H9 (cell line): ENCODE results near the gene TRIP10. TPM values are rescaled to one million over a fixed set of nuclear protein-coding genes. Genes with fewer than 3 reads are reported as not detected.

Source experiments
- DNase-seq: peaks from one replicate; pipeline ENCODE4 v3.0.0-alpha.2; 2017
- H2AFZ ChIP-seq: one replicate; pipeline ENCODE4 v1.6.1; 2013; ENCODE audit warnings: mild to moderate bottlenecking, low read length, control low read depth, moderate library complexity
- H2AK5ac ChIP-seq: 2 replicates; pipeline ENCODE4 v1.6.1; 2013; ENCODE audit warnings: low read length, control low read depth, mixed read lengths; ENCODE audit not compliant: insufficient read length
- H2BK120ac ChIP-seq: one replicate; pipeline ENCODE4 v1.6.1; 2013; ENCODE audit warnings: low read depth, mild to moderate bottlenecking, low read length, control low read depth, inconsistent platforms; ENCODE audit not compliant: poor library complexity, severe bottlenecking
- H2BK12ac ChIP-seq: 2 replicates; pipeline ENCODE4 v1.6.1; 2013; ENCODE audit warnings: low read length, control low read depth, mixed read lengths, low read depth; ENCODE audit not compliant: insufficient read length
- H2BK15ac ChIP-seq: 2 replicates; pipeline ENCODE4 v1.6.1; 2013; ENCODE audit warnings: low read depth, low read length, control low read depth
- H2BK20ac ChIP-seq: one replicate; pipeline ENCODE4 v1.6.1; 2013; ENCODE audit warnings: low read depth, mild to moderate bottlenecking, low read length, control low read depth, inconsistent platforms; ENCODE audit not compliant: poor library complexity, severe bottlenecking
- H2BK5ac ChIP-seq: 2 replicates; pipeline ENCODE4 v1.6.1; 2013; ENCODE audit warnings: low read length, control low read depth, mixed read lengths; ENCODE audit not compliant: insufficient read length
- H3K14ac ChIP-seq: 2 replicates; pipeline ENCODE4 v1.6.1; 2013; ENCODE audit warnings: low read length, control low read depth; ENCODE audit not compliant: insufficient read depth
- H3K18ac ChIP-seq: 2 replicates; pipeline ENCODE4 v1.6.1; 2013; ENCODE audit warnings: low read depth, mild to moderate bottlenecking, mixed read lengths, low read length, control low read depth; ENCODE audit not compliant: insufficient read length
- H3K23ac ChIP-seq: 2 replicates; pipeline ENCODE4 v1.6.1; 2013; ENCODE audit warnings: low read length, control low read depth, mixed read lengths, low read depth; ENCODE audit not compliant: insufficient read length
- H3K23me2 ChIP-seq: 2 replicates; pipeline ENCODE4 v1.6.1; 2013; ENCODE audit warnings: low read depth, mild to moderate bottlenecking, mixed read lengths, low read length, control low read depth; ENCODE audit not compliant: insufficient read length, poor library complexity, severe bottlenecking
- H3K27ac ChIP-seq: 2 replicates; pipeline ENCODE4 v1.5.1; 2013; ENCODE audit warnings: low read length, control low read depth, mixed read lengths, low read depth; ENCODE audit not compliant: insufficient read length
- H3K27me3 ChIP-seq: 2 replicates; pipeline ENCODE4 v1.6.1; 2013; ENCODE audit warnings: low read length, control low read depth, inconsistent platforms; ENCODE audit not compliant: insufficient read depth
- H3K4ac ChIP-seq: 2 replicates; pipeline ENCODE4 v1.6.1; 2013; ENCODE audit warnings: low read depth, mild to moderate bottlenecking, control low read depth, inconsistent platforms, low read length, moderate library complexity
- H3K4me1 ChIP-seq: 2 replicates; pipeline ENCODE4 v1.6.1; 2013; ENCODE audit warnings: low read length, control low read depth, inconsistent platforms; ENCODE audit not compliant: insufficient read depth
- H3K4me2 ChIP-seq: 2 replicates; pipeline ENCODE4 v1.6.1; 2013; ENCODE audit warnings: low read length, control low read depth, mixed read lengths; ENCODE audit not compliant: insufficient read length, insufficient read depth
- H3K56ac ChIP-seq: 2 replicates; pipeline ENCODE4 v1.6.1; 2013; ENCODE audit warnings: low read depth, mild to moderate bottlenecking, mixed read lengths, low read length, control low read depth; ENCODE audit not compliant: insufficient read length
- H3K79me1 ChIP-seq: 2 replicates; pipeline ENCODE4 v1.6.1; 2013; ENCODE audit warnings: low read depth, mild to moderate bottlenecking, moderate library complexity, low read length, control low read depth, inconsistent platforms; ENCODE audit not compliant: insufficient read depth, poor library complexity, severe bottlenecking
- H3K79me2 ChIP-seq: 2 replicates; pipeline ENCODE4 v1.6.1; 2013; ENCODE audit warnings: low read length, control low read depth, inconsistent platforms; ENCODE audit not compliant: insufficient read depth
- H3K9ac ChIP-seq: 2 replicates; pipeline ENCODE4 v1.6.1; 2013; ENCODE audit warnings: low read length, control low read depth, mixed read lengths; ENCODE audit not compliant: insufficient read length; ENCODE audit errors: extremely low read depth
- H3K9me3 ChIP-seq: one replicate; pipeline ENCODE4 v1.6.1; 2013; ENCODE audit warnings: low read depth, low read length, inconsistent platforms; ENCODE audit not compliant: control insufficient read depth
- H3T11ph ChIP-seq: one replicate; pipeline ENCODE4 v1.6.1; 2013; ENCODE audit warnings: mild to moderate bottlenecking, low read length, control low read depth, inconsistent platforms
- H4K20me1 ChIP-seq: one replicate; pipeline ENCODE4 v1.6.1; 2013; ENCODE audit not compliant: control insufficient read depth, insufficient read length, insufficient read depth
- H4K5ac ChIP-seq: 2 replicates; pipeline ENCODE4 v1.6.1; 2013; ENCODE audit warnings: low read depth, mild to moderate bottlenecking, mixed read lengths, low read length, control low read depth; ENCODE audit not compliant: insufficient read length
- H4K8ac ChIP-seq: replicated peaks from 2 replicates; pipeline ENCODE4 v1.6.1; 2013; ENCODE audit warnings: low read length, control low read depth, mixed read lengths, low read depth; ENCODE audit not compliant: insufficient read length
- H4K91ac ChIP-seq: 2 replicates; pipeline ENCODE4 v1.6.1; 2013; ENCODE audit warnings: low read depth, mild to moderate bottlenecking, moderate library complexity, mixed read lengths, low read length, control low read depth; ENCODE audit not compliant: insufficient read length
- H3K27ac Mint-ChIP-seq, 3 experiments: 2 replicates in 2 of 3; 3 replicates in 1 of 3; pipeline ENCODE4 v1.8.0; 2020 to 2021; ENCODE audit warnings: mixed read lengths in 3 of 3, mild to moderate bottlenecking in 1 of 3, moderate library complexity in 1 of 3
- H3K27me3 Mint-ChIP-seq: 2 replicates; pipeline ENCODE4 v1.8.0; 2021; ENCODE audit warnings: low read depth, mild to moderate bottlenecking, moderate library complexity, mixed read lengths
- H3K36me3 Mint-ChIP-seq, 3 experiments: 2 replicates in 2 of 3; 3 replicates in 1 of 3; pipeline ENCODE4 v1.8.0; 2020 to 2021; ENCODE audit warnings: low read depth in 3 of 3, mixed read lengths in 3 of 3; ENCODE audit not compliant: insufficient read depth in 1 of 3
- H3K4me1 Mint-ChIP-seq, 2 experiments: 2 replicates each; pipeline ENCODE4 v1.8.0; 2020; ENCODE audit warnings: mixed read lengths in 2 of 2
- H3K4me3 Mint-ChIP-seq, 2 experiments: 2 replicates in 1 of 2; 3 replicates in 1 of 2; pipeline ENCODE4 v1.8.0; 2020 to 2021; ENCODE audit warnings: mild to moderate bottlenecking in 2 of 2, mixed read lengths in 2 of 2, moderate library complexity in 1 of 2
- H3K9me3 Mint-ChIP-seq, 2 experiments: 2 replicates in 1 of 2; 3 replicates in 1 of 2; pipeline ENCODE4 v1.8.0; 2020; ENCODE audit warnings: mild to moderate bottlenecking in 2 of 2, mixed read lengths in 2 of 2, moderate library complexity in 1 of 2
- CTCF ChIP-seq: fragments of 200-600 bp; sonication (generic); conservative IDR thresholded peaks from 3 replicates; pipeline ENCODE4 v1.8.0; 2021; ENCODE audit warnings: antibody characterized with exemption, mild to moderate bottlenecking
- WGBS: extraction: QIAGEN DNeasy Blood & Tissue Kit; methylation state at CpG from one replicate; pipeline ENCODE4 v1.1.7; 2013; ENCODE audit warnings: missing lambda C conversion rate, low lambda C conversion rate, mixed read lengths; ENCODE audit not compliant: insufficient read length; ENCODE audit errors: extremely low coverage; 5-methylcytosine and 5-hydroxymethylcytosine counted together
- total RNA-seq: library from RNA; stranded (reverse); gene quantifications from 2 replicates; pipeline ENCODE4 v1.2.1, GENCODE V29; 2021

TRIP10 gene
- total RNA-seq, 1 experiment from 2014 or later: 56.4 TPM

- H3K27ac Mint-ChIP-seq: peak overlapping the region; percentile 89 to 97 (median 96)
- Histone ChIP-seq H2AFZ (no peak overlapping the region), H3K79me1 (no peaks in the 10 kb centered on the region), H3K9me3 (no peaks in the 10 kb centered on the region), H3K4me1 (no peaks in the 10 kb centered on the region; the same call in 1 of the 2 replicates), H2BK5ac (no peak overlapping the region), H3K23ac (no peak overlapping the region), H3K14ac (peak overlapping the region; percentile 66; the same call in 1 of the 2 replicates), H3K18ac (peak overlapping the region; percentile 12), H3K4ac (no peak overlapping the region), H4K20me1 (no peaks in the 10 kb centered on the region), H3K23me2 (peaks cover 4% of the 10 kb centered on the region), H2BK20ac (no peak overlapping the region), H3K56ac (no peak overlapping the region), H4K8ac (no peak overlapping the region), H2BK120ac (no peak overlapping the region), H3K9ac (peak overlapping the region; percentile 20), H2BK12ac (no peak overlapping the region), H3K27me3 (no peaks in the 10 kb centered on the region; the same call in 1 of the 2 replicates), H3T11ph (no peak overlapping the region), H3K79me2 (no peaks in the 10 kb centered on the region), H2AK5ac (no peak overlapping the region), H3K4me2 (peak overlapping the region; percentile 57), H4K91ac (no peak overlapping the region), H2BK15ac (no peak overlapping the region), H3K27ac (peak overlapping the region; percentile 14), H4K5ac (no peak overlapping the region)
- peak overlapping the region; percentile 68 to 86 for H3K4me3 Mint-ChIP-seq
- WGBS: no CpG with 5 or more reads among the region's 50 CpGs
- H3K36me3 Mint-ChIP-seq: peaks cover 21 to 55% (median 50%) of the 10 kb centered on the region in 3 experiments
- H3K9me3 Mint-ChIP-seq: no peaks in the 10 kb centered on the region
- no peak for TF ChIP-seq CTCF
- DNase-seq: peak; percentile 95
- no peaks in the 10 kb centered on the region for H3K27me3 Mint-ChIP-seq
- peaks cover 5% of the 10 kb centered on the region in 2 experiments; a peak in 2 of 4 replicates for H3K4me1 Mint-ChIP-seq
These were observed 13.0 kb downstream of the TRIP10 start for GRCh38 chr19:6752256-6753177.
